Measurements from ENCODE around the gene DLG2.

The DLG2 gene

DNA sequence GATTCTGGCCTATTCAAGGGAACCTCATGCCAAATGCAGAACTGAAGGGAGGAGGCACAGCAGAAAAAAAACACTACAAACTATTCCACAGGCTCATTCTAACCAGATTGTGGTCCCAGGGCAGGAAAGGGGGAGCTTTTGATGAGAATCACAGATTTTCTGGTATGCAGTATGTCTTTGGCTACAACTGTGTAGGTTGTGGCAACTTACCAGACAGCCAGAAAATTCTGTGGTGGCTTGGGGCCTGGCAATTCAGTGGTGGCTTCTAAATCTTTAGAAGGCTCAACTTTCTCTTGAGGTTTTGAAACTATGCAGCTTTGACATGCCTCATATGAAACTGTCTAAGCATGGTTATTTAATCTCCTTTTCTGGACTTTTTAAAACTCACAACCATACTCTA, 1490.2 kb downstream of the DLG2 start:
- H3K4me3 ChIP-seq (ENCODE audit: low read depth, low read length), result no peak overlapping the region
- TF ChIP-seq, protein P1, sequence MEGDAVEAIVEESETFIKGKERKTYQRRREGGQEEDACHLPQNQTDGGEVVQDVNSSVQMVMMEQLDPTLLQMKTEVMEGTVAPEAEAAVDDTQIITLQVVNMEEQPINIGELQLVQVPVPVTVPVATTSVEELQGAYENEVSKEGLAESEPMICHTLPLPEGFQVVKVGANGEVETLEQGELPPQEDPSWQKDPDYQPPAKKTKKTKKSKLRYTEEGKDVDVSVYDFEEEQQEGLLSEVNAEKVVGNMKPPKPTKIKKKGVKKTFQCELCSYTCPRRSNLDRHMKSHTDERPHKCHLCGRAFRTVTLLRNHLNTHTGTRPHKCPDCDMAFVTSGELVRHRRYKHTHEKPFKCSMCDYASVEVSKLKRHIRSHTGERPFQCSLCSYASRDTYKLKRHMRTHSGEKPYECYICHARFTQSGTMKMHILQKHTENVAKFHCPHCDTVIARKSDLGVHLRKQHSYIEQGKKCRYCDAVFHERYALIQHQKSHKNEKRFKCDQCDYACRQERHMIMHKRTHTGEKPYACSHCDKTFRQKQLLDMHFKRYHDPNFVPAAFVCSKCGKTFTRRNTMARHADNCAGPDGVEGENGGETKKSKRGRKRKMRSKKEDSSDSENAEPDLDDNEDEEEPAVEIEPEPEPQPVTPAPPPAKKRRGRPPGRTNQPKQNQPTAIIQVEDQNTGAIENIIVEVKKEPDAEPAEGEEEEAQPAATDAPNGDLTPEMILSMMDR (conservative IDR thresholded peaks at IDR 0.05; ENCODE audit: low read depth, low read length), result no peak
- no peak for DNase-seq (ENCODE audit: low read depth)

DNA sequence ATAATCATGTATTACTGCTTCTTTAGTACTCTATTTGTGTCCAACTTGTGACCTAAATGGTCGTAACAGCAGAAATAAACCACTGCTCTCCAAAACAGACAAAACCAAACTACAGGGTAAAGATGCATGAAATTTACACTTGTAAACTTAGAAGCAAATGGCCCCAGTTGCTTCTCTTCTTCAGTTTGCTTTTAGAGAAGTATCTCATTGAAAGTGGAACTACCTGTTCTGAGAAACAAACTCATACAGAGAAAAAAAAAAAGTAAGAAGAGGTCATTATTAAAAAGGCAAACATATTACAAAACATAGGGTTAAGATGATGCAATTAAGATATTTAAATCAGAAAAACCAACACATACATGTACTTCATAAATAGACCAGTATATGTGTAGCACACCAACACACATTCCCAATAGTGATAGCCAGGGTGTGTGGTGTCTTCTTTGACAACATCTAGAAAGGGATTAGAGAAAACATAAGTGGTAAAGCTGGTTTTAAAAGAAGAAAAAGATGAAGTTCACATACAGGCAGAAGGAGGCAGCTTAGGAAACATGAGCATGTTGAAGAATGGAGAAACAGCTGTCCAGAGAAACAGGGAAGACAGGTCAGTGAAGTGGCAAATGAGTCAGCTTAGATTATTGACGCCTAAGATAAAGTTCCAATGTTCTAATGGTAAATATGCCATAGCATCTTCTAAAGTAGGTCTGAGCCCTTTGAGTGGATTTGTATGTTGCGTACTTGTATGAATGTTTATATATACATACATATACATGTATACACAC, 1496.3 kb downstream of the DLG2 start:
- peak; percentile 2 for DNase-seq (ENCODE audit: low read depth)
- TF ChIP-seq, protein P1 (conservative IDR thresholded peaks at IDR 0.05; ENCODE audit: low read depth, low read length), result no peak
- H3K4me3 ChIP-seq (ENCODE audit: low read depth, low read length), result no peak overlapping the region

DNA sequence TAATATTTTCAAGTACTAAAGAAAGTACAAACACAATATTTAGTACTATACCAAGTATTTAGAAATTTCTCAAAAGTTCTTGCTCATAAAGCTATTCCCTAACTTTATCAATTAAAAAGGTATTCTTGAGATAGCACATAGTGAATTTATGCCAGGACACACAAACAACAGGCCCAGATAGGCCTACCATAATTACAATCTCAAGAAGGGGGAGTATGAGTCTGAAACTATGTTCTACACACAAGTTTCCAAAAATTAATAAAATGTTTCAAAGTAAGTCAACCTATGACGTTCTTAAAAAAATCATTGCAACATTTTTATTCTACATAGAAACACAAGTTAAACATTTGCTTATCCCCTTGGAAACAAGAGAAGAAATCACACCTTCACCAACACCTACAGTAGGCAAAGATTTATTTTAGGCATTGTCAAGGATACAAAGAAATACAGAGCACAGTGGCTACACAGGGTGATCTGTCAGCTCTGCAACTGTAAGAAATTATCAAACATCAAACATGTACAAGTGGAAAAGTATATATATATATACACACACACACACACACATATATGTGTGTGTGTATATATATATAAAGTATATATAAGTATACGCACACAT, 1497.1 kb downstream of the DLG2 start:
- DNase-seq (ENCODE audit: low read depth), result no peak
- TF ChIP-seq, protein P1 (conservative IDR thresholded peaks at IDR 0.05; ENCODE audit: low read depth, low read length), result no peak
- no peak overlapping the region for H3K4me3 ChIP-seq (ENCODE audit: low read depth, low read length)

DNA sequence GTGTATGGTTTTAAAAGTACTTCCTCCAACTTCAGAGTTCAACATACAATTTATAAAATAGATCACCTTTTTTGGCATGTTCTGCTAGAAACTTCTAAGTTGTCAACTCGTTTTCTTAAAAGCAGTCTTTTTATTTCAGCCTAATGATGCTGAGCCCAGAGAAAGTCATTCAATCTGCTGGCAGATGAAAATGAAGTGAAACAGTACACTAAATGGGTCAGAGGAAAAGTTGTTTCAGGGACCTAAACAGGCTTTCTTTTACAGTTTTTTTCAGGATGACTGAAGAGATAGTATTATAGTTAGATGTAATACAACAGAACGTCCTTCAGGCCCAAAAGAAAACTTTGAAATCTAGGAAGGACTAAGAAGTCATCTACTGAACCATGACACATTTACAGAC, 1498.3 kb downstream of the DLG2 start:
- TF ChIP-seq, protein P1 (conservative IDR thresholded peaks at IDR 0.05; ENCODE audit: low read depth, low read length), result no peak
- H3K4me3 ChIP-seq (ENCODE audit: low read depth, low read length), result no peak overlapping the region
- DNase-seq (ENCODE audit: low read depth), result no peak

DNA sequence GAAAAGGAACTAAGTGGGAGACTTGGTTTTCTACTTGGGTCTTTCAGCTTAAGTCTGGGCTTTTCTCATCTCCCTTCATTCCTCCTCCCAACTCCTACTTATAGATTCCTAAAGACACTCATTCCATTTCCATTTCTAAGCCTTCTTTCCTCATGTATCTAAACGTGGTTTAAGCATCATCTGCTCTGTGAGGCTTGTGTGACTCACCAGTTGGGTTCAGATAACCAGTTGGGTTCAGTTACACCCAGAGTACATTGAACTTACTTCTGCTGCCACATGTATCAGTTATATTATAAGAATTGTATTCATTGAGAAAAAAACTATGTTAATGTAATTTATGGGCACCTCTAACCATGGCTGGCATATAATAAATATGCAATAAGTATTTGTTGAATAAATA, 1509.8 kb downstream of the DLG2 start:
- DNase-seq (ENCODE audit: low read depth), result peak; percentile 23
- TF ChIP-seq, protein P1 (conservative IDR thresholded peaks at IDR 0.05; ENCODE audit: low read depth, low read length), result no peak
- H3K4me3 ChIP-seq (ENCODE audit: low read depth, low read length), result no peak overlapping the region

DNA sequence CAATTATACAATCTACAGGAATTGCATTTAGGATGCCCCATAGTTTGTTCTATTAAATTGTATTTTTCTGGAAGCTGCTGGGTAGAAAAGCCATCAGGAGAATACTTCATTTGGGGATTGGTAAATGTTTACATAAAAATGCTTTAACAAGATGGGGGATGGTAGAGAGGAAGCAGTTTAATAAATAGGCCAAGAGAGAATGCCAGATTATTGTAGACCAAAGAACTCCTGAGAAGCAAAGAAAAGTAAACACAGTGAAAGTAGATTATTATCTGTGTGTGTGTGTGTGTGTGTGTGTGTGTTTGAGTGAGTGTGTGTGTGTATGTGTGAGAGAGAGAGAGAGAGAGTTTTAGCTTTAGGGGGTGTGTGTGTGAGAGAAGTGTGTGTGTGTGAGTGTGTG, 1520.6 kb downstream of the DLG2 start:
- DNase-seq (ENCODE audit: low read depth), result no peak
- TF ChIP-seq, protein P1 (conservative IDR thresholded peaks at IDR 0.05; ENCODE audit: low read depth, low read length), result no peak
- no peak overlapping the region for H3K4me3 ChIP-seq (ENCODE audit: low read depth, low read length)

DNA sequence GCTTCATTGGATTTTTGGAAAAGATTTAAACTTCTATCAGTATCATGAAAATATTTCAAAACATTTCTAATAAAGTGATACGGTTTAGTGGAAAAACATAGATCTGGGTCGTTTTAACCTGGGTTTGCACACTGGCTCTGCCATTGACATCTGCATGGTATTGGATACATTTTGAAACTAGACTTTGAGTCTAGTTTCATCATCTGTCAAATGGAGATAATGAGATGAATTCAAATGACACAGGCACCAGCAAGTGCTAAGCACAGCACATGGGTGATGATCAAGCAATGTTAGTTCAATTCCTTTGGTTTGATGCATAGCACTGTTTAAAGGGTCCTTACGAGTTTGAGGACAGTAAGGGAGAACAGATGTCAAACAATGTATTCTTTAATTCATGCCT, 1522.0 kb downstream of the DLG2 start:
- no peak overlapping the region for H3K4me3 ChIP-seq (ENCODE audit: low read depth, low read length)
- no peak for DNase-seq (ENCODE audit: low read depth)
- TF ChIP-seq, protein P1 (conservative IDR thresholded peaks at IDR 0.05; ENCODE audit: low read depth, low read length), result no peak

Data from choroid plexus epithelial cell (primary cell).